Frontal cortex (tissue), 4 donors: ENCODE measurements around the gene RMND1. TPM values are rescaled to one million over a fixed set of nuclear protein-coding genes. Genes with fewer than 3 reads are reported as not detected.

ENCODE experiments used
- DNase-seq, 2 donors: peaks; one replicate each; pipeline ENCODE4 v3.0.0; 2012; ENCODE audit warnings: low spot score in 2 of 2
- FAIRE-seq: peaks from 2 replicates; lab custom pipeline; 2012; peaks lifted over from hg19 to GRCh38; lab: Jason Lieb, UNC
- total RNA-seq: library from RNA; depleted of rRNA; stranded (reverse); fragments of >200 nt; gene quantifications from one replicate; pipeline ENCODE4 v1.2.3, GENCODE V29; 2014
- donor health status: control.
- donor health status: control.
- donor health status: control.

The RMND1 gene, protein sequence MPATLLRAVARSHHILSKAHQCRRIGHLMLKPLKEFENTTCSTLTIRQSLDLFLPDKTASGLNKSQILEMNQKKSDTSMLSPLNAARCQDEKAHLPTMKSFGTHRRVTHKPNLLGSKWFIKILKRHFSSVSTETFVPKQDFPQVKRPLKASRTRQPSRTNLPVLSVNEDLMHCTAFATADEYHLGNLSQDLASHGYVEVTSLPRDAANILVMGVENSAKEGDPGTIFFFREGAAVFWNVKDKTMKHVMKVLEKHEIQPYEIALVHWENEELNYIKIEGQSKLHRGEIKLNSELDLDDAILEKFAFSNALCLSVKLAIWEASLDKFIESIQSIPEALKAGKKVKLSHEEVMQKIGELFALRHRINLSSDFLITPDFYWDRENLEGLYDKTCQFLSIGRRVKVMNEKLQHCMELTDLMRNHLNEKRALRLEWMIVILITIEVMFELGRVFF
- total RNA-seq = 35.9 TPM

DNA sequence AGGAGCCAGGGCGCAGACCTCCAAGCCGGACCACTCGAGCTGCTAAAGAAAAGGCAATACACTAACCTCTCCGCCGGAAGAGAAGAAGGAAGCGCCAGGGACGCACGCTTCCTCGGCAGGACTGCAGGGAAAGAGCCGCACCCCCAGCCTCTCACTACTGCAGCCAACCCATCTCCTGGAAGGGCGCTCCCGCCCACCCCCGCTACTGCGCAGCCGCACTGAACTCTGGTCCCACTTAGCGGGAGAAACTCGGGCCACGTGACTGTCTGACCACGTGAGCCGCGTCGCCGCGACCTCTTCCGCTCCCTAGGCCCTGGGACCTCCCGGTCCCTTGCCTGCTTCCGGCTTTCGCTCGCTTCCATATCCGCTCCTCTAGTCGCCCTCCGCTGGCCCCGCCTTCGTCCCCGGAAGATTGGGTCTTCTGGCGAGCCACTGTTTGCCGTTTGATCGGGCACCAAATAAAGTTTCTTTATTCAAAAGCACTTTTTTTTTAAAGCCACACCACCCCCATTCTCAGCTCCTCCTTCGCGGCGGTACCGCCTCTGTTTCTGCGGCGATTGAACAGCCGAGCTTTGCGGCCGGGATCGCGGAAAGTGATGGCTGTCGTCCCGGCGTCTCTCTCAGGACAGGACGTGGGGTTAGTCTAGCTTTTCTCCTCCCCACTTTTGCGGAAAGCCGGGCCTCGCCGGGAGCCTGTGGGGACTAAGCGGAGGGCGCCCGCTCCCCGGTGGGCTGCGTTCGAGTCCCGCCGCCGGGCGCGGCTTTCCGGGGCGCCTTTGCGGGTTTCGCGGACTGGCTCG, at the start of gene RMND1:
TSS of gene RMND1 (minus strand) at position 177 of the 800 bp plus-strand sequence. CDS start 6,315 bp downstream, outside the sequence.
- DNase-seq = peak; percentile 95 to 96
- FAIRE-seq = peak; percentile 89

DNA sequence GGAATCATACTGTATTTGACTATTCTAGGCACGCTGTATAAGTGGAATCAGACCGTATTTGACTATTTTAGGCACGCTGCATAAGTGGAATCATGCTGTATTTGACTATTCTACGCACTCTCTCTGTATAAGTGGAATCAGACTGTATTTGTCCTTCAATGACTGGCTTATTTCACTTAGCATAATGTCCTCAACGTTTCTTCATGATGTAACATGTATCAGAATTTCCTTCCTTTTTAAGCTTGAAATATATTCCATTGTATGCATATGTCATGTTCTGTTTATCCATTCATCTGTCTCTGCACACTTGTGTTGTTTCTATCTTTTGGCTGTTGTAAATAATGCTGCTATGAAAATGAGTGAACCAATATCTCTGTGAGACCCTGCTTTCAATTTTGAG, 47.6 kb upstream of the RMND1 start:
- FAIRE-seq = no peak

DNA sequence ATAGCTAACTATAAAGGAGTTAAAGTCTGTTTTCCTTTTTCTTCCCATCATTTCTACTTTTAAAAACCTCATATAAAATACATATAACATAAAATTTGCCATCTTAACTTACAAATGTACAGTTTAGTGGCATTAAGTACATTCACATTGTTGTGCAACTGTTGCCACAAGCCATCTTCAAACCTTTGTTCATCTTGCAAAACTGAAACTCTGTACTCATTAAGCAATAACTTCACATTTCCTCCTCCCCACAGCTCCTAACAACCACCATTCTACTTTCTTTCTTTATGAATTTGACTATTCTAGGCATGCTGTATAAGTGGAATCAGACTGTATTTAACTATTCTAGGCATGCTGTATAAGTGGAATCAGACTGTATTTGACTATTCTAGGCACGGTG, 46.4 kb upstream of the RMND1 start:
- FAIRE-seq = no peak

More for the DNA sequence above, 47.6 kb upstream of the RMND1 start:
- no peak for DNase-seq

DNA sequence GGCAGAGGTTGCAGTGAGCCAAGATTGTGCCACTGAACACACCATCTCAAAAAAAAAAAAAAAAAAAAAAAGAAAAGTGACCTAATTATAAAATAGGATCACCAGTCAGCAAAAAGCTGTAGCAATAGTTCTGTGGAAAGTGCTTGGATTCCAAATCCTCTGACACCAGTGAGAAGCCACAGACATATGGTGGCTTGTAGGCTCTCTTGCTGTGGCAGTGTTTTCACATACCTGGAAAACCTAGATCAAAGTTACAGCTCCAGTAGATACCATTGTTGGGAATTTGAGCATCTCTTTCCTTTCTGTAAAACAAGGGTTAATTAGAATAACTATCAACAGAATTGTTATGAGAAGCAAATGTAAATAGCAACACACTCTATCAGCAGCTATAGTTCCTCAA, 46.0 kb upstream of the RMND1 start:
- DNase-seq (no peak), FAIRE-seq (no peak)

More for the DNA sequence above, 46.4 kb upstream of the RMND1 start:
- no peak for DNase-seq

DNA sequence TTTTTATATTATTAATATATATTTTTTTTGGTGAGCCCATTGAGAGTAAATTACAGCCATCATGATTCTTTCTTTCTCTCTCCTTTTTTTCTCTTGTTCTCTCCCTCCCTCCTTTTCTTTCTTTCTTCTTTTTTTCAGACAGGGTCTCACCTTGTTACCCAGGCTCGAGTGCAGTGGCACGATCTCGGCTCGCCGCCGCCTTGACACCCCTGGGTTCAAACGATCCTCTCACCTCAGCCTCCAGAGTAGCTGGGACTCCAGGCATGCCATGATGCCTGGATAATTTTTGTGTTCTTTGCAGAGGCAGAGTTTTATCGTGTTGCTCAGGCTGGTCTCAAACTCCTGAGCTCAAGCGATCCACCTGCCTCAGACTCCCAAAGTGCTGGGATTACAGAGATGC, 43.5 kb upstream of the RMND1 start:
- no peak for FAIRE-seq
- no peak for DNase-seq

DNA sequence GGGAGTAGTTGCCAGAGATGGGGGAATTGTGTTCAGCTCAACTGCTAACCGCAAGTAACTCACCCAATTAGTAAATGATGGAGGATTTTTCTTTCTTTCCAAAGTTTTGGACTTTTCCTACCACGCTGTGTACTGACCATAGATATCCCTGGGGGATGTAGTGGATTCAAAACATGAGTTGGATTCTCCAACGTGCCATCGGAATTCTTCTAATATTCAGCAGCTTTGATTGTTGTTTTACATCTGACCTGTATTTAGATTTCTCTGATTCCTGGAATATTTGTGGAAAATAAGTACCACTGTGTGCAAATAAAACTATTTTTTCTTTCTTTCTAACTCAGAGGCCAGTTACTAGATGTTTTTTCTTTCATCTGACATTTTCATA, 43.0 kb upstream of the RMND1 start:
- FAIRE-seq (no peak), DNase-seq (no peak)

DNA sequence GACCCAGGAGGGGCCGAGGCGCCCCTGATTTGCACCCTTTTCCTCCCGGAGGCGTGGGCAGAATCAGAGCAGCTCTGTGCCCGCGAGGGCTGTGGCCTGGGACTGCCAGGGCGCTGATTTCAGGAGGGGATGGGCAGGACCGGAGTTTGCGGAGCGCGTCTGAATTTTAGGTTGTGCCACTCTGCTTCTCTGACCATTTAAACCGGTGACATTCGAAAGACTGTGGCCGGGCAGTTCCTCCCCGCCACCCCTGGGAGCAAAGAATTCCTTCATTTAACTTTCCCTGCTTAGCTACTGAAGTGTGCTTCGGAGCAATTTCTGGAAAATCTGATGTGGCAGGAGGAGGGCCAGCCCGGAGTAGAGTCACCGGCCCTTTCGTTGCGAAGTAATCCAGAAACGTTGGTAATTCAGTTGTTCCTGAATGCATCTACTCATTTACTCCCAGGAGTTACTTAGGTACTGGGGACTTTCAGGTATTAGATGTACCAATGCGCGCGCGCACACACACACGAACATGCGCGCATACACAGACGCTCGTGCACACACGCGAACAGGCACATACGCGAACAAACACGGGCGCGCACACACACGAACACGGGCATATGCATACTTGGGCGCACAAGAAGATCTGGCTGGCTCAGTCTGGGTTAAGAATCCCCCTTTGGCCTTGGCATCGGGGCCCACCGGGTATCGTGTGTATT, 42.5 kb upstream of the RMND1 start:
- no peak for FAIRE-seq
- peak in 1 of 2 donors; percentile 30 for DNase-seq

DNA sequence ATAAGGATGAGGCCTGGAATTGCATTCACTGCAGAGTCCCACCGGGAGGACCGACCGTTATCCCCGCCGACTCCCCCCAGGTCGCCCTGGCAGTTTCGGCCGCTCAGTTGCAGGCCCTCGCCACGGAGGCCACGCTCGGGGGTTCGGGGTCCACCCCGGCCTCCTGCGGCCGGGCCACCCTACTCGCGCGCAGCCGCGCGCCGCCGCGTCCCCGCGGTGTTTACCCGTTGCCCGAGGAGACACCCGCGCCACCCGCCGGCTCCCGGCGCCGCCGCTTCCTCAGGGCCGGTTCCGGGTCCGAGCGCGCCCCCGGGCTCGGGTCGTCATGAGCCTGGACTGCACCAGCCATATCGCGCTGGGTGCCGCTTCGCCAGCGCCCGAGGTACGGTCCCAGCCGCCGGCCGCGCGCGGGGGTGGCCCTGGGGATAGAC, 41.9 kb upstream of the RMND1 start, which contains the start of gene CCDC170:
TSS of gene CCDC170 (plus strand) at position 214 of the 431 bp plus-strand sequence. CDS start at position 326, 112 bp downstream.
- FAIRE-seq = no peak
- DNase-seq = peak; percentile 32 to 37

DNA sequence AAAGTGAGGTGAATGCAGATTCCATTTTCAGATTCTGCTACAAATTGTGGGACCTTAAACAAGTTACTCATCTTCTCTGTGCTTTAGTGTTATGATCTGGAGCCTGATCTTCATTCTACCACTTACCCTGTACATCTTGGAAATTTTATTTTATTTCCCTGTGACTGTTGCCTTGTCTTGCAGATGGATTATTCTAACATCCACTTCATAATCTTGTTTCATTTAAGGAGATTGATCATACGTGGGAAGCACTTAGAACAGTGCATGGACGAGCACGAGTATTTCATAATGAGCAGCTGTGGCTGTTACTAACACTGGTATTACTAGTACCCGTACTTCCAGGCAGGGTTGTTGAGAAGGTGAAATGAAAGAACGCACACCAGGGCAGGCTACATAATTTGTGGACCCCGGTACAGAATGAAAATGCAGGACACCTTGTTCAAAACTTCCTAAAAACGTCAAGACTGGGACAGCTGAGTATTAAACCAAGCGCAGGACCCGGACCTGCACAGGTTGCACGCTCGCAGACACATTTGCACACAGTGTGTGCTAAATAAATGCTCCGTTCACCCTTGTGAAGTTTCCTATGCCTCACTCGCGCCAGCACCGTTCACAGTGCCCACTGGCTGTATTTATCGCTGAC, 41.4 kb upstream of the RMND1 start:
- no peak for FAIRE-seq
- no peak for DNase-seq

DNA sequence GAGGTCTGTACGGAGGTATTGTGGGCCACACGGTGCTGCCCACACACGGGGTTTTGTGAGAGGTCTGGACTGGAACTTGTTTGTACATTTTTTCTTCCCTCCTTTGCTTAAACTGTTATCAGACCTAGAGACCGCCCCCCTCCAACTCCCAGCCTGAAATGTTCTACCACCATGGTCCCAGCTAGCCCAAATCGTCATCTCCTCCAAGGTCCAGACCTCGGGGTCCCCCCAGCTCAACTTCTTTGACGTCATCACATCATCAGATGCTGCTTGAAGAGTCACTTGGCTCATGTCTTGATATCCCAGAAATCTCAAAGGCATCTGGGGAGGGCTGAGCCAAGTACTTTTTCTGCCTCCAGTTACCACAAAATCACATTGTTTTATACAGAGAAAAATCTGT, 39.1 kb upstream of the RMND1 start:
- DNase-seq (no peak), FAIRE-seq (no peak)

DNA sequence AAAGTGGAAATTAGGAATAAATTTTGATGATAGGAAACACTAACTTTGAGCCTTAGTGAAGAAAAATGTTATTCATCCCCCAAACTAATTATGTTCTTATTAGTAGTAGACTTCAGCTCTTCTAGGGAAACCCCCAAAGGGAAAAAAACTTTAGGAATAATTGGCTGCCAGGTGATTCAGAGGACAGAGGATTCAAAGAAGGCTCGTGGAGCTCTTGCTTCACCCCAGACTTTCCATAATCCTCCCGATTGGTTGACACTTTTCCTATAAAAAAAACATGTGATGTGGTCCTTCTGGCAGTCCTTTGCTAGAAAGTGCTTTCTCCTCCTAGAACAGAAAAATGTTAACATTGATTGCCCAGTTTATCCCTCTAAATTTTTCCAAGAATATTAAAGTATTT, 36.3 kb upstream of the RMND1 start:
- no peak for FAIRE-seq

DNA sequence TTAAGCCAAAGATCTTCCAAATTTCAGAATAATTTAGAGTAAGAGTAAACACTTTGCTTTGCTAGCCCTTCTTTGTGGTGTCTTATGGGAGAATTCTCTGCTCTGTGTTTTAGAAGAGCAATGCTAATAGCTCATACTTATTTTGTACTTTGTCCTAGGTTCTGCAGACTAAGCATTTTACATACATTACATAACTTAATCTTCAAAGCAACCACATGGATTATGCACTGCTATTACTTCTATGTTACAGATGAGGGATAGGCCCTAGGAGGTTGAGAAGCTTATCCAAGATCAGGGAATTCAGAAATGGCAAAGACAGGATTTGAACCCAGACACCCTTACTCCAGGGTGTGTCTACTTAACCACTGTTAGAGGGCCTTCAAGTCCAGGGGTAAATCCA, 32.1 kb upstream of the RMND1 start:
- FAIRE-seq = no peak
- DNase-seq = no peak

More for the DNA sequence above, 36.3 kb upstream of the RMND1 start:
- DNase-seq = no peak

DNA sequence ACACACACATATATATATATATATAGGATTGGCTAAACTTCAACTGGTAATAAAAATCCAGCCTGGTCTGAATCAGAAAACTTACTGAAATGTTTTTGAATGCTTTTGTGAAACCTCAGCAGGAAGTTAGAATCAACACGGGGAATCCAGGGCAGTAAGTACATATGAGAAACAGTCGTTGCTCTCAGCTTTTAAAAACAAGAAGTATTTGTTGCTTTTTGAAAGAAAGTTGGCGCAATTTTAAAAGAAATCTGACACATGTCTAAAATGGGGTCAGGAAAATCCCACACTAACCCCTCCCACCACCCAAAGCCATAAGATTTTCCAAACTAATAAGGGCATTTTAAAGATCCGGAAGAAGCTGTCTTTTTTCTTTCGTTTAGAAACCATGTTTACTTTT, 30.4 kb upstream of the RMND1 start:
- DNase-seq (no peak), FAIRE-seq (no peak)

DNA sequence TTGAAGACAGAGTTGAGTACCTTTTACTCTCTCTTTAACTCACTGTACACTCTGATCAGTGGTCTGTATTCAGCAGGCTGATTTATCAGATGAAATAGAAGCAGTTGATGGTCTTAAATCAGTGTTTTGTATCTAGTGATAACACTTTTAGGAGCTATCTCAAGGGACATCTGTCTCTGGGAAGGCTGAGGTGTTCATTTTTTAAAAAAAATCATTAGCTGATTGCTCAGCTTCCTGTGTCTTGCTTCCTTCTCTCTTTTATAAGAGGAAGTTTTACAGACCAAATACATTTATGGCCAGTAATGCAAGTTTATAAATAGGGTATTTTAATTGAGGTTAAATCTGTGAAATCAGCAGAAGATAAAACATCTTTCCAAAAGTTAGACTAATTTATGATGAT, 29.9 kb upstream of the RMND1 start:
- no peak for FAIRE-seq
- no peak for DNase-seq

DNA sequence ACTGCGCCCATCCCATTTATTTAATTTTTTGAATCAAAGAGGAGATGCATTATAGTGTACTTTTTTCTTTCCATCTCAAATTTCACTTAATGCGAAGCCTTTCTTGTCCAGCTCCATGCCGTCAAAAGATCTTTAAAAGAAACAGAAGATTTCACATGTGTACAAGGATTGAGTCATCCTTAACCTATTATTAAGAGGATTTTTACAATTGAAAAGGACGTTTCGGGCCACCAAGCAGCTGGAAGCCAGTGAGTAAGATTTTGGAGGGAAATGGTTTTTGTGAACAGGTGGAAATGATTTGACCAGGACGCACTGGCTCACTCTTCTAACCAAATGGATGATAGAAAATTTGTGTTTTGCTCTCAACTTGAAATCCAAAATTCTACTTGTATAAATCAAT, 26.7 kb upstream of the RMND1 start:
- FAIRE-seq (no peak), DNase-seq (no peak)

DNA sequence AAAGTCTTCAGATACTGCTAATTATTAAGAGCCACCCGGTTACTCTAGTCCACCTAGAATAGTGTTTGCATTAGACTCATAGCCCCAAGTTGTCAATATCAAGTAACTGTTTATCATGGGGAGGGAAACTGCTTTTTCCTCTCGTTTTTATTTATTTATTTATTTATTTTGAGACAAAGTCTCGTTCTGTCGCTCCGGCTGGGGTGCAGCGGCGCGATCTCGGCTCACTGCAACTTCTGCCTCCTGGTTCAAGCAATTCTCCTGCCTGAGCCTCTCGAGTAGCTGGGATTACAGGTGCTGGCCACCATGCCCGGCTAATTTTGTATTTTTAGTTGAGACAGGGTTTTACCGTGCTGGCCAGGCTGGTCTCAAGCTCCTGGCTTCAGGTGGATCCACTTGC, 25.8 kb upstream of the RMND1 start:
- FAIRE-seq (no peak), DNase-seq (no peak)

DNA sequence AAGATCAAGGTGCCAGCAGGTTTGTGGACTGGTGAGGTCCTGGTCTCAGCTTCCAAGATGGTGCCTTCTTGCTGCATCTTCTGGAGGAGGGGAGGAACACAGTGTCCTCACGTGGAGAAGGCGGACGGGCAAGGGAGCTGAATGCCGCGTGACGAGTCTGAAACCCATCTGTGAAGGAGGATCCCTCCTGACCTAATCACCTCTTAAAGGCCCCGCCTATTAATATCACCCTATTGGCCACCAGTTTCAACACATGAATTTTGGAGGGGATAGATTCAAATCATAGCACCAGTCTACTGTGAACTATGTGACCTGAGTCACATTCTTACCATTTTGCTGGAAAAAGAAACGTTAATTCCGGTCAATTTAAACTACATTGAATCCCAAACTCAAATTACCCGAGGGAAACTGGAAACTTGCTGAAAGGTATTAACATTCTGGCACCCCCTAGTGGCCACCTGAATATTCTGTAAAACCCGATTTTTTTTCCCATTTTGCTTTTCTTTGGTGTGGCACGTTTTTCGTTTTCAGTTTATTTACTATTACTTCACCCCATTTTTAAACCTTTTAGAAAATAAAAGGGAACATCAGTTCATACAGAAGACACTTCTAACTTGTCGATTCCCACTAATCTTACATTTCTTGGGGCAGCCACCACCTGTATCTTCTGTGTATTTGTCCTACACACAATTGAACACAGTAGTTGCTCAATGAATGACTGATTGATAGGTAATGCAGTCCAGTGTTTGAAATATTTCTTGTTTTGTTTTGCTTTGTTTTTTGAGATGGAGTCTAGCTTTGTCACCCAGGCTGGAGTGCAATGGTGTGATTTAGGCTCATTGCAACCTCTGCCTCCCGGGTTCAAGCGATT, 24.0 kb upstream of the RMND1 start:
- FAIRE-seq (no peak), DNase-seq (peak in 1 of 2 donors; percentile 51)

DNA sequence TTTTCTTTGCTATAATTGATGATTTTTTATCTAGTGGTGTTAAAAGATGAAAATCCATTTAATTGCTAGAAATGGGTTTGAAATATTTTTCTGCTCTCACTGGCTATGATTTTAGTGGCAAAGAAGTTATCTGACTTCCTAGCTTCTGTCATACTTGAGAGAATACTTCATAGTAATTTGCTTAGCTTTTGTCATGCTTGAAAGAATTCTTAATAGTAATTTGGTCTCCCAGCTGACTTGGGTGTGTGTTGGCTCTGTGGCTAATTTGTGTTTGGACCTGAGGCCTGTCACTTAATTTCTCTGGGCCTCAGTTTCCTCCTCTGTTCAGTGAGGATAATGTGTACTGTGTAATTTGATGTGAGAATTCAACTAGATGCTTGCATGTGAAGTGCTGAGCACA, 12.8 kb upstream of the RMND1 start:
- FAIRE-seq = no peak
- DNase-seq = no peak

DNA sequence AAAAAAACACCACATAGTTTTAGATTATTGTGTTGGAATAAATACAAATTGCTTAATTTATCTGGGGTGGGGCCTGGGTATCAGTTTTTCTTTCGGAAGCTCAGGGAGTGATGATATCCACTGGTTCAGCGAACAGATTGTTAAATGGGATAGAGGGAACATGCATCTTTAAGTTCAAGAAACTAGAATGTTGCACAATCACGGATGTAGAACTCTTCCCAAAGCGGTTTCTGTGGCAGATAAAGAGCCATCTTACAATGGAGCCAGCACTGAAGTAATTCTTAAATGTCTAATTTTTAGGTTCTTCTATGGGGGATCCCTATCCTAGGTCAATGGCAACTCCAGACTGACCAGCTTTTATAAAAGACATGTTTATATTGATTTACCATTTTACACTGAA, 9.7 kb upstream of the RMND1 start:
- DNase-seq = no peak
- no peak for FAIRE-seq
